MM.1S (cell line): ENCODE data around the gene IFT27.

ENCODE experiments used
- DNase-seq: peaks from one replicate; pipeline ENCODE4 v3.0.0-alpha.2; 2015
- H2AFZ ChIP-seq: fragments of 300-600 bp; sonication (generic); 2 replicates; pipeline ENCODE4 v1.6.0; 2016; ENCODE audit warnings: antibody characterized with exemption, low read length
- H3F3A ChIP-seq: fragments of 300-600 bp; sonication (generic); 2 replicates; pipeline ENCODE4 v1.6.1; 2016; ENCODE audit warnings: mild to moderate bottlenecking, antibody characterized with exemption, low read length, moderate library complexity, mixed read lengths; ENCODE audit not compliant: insufficient read depth
- H3K27ac ChIP-seq: fragments of 300-600 bp; sonication (generic); 2 replicates; pipeline ENCODE4 v1.5.1; 2016; ENCODE audit warnings: mild to moderate bottlenecking, low read length
- H3K27me3 ChIP-seq: fragments of 300-600 bp; sonication (generic); replicated peaks from 2 replicates; pipeline ENCODE4 v1.6.0; 2016; ENCODE audit warnings: low read length; ENCODE audit not compliant: insufficient read depth
- H3K36me3 ChIP-seq: fragments of 300-600 bp; sonication (generic); replicated peaks from 2 replicates; pipeline ENCODE4 v1.6.1; 2016; ENCODE audit warnings: mild to moderate bottlenecking, low read length, mixed read lengths; ENCODE audit not compliant: insufficient read depth
- H3K4me1 ChIP-seq: fragments of 300-600 bp; sonication (generic); 2 replicates; pipeline ENCODE4 v1.6.1; 2016; ENCODE audit warnings: low read length, mixed read lengths
- H3K4me2 ChIP-seq: fragments of 300-600 bp; sonication (generic); 2 replicates; pipeline ENCODE4 v1.6.0; 2016; ENCODE audit warnings: low read depth, low read length
- H3K4me3 ChIP-seq: fragments of 300-600 bp; sonication (generic); 2 replicates; pipeline ENCODE4 v1.5.1; 2016; ENCODE audit warnings: low read length, mixed read lengths
- H3K79me2 ChIP-seq: fragments of 300-600 bp; sonication (generic); 2 replicates; pipeline ENCODE4 v1.6.1; 2016; ENCODE audit warnings: mixed run types, low read length, mixed read lengths
- H3K9ac ChIP-seq: fragments of 300-600 bp; sonication (generic); 2 replicates; pipeline ENCODE4 v1.6.1; 2016; ENCODE audit warnings: low read length, mixed read lengths
- H3K9me2 ChIP-seq: fragments of 300-600 bp; sonication (generic); replicated peaks from 2 replicates; pipeline ENCODE4 v1.6.1; 2016; ENCODE audit warnings: mild to moderate bottlenecking, low read length, mixed read lengths; ENCODE audit not compliant: insufficient read depth
- H3K9me3 ChIP-seq: fragments of 300-600 bp; sonication (generic); replicated peaks from 2 replicates; pipeline ENCODE4 v1.6.1; 2016; ENCODE audit warnings: mild to moderate bottlenecking, low read length, mixed read lengths; ENCODE audit not compliant: insufficient read depth
- H4K20me1 ChIP-seq: fragments of 300-600 bp; sonication (generic); 2 replicates; pipeline ENCODE4 v1.6.1; 2016; ENCODE audit warnings: mild to moderate bottlenecking, low read length, moderate library complexity, mixed read lengths; ENCODE audit not compliant: insufficient read depth
- CTCF ChIP-seq: fragments of 300-600 bp; sonication (generic); IDR thresholded peaks from 2 replicates; pipeline ENCODE4 v1.5.1; 2016; ENCODE audit warnings: antibody characterized with exemption, low read length, mixed read lengths
- EZH2 ChIP-seq: fragments of 300-600 bp; sonication (generic); optimal IDR thresholded peaks from 2 replicates; pipeline ENCODE3; 2017; ENCODE audit warnings: low read depth, mild to moderate bottlenecking, antibody characterized with exemption, low read length, mixed read lengths
- EZH2phosphoT487 ChIP-seq: fragments of 300-600 bp; sonication (generic); IDR thresholded peaks from 2 replicates; pipeline ENCODE4 v1.6.1; 2018; ENCODE audit warnings: antibody characterized with exemption, low read length

The IFT27 gene

GRCh38 chr22:36772451-36772850 lies 3.5 kb downstream of the IFT27 start:
- no peak overlapping the region for H3K27ac ChIP-seq
- H3K4me1 ChIP-seq = peaks cover 11% of the 10 kb centered on the region
- no peaks in the 10 kb centered on the region for H3K9me2 ChIP-seq
- H3K27me3 ChIP-seq = no peaks in the 10 kb centered on the region
- no peak for TF ChIP-seq EZH2
- no peak for TF ChIP-seq EZH2phosphoT487
- no peak for TF ChIP-seq CTCF
- H2AFZ ChIP-seq = no peak overlapping the region
- H3K36me3 ChIP-seq = no peaks in the 10 kb centered on the region
- no peaks in the 10 kb centered on the region for H4K20me1 ChIP-seq
- H3K9me3 ChIP-seq = no peaks in the 10 kb centered on the region
- no peaks in the 10 kb centered on the region for H3F3A ChIP-seq
- no peak for DNase-seq
- no peak overlapping the region for H3K4me2 ChIP-seq
- no peak overlapping the region for H3K9ac ChIP-seq
- H3K4me3 ChIP-seq = no peak overlapping the region
- no peaks in the 10 kb centered on the region; the same call in 1 of the 2 replicates for H3K79me2 ChIP-seq

GRCh38 chr22:36771356-36772063 lies 4.4 kb downstream of the IFT27 start:
- no peaks in the 10 kb centered on the region for H3K36me3 ChIP-seq
- H3K4me3 ChIP-seq = no peak overlapping the region
- no peak for DNase-seq
- H3K27me3 ChIP-seq = no peaks in the 10 kb centered on the region
- H3K9me3 ChIP-seq = no peaks in the 10 kb centered on the region
- no peaks in the 10 kb centered on the region for H4K20me1 ChIP-seq
- H3K79me2 ChIP-seq = no peaks in the 10 kb centered on the region; the same call in 1 of the 2 replicates
- H3K9ac ChIP-seq = no peak overlapping the region
- peaks cover 7% of the 10 kb centered on the region for H3K4me1 ChIP-seq
- H3K27ac ChIP-seq = no peak overlapping the region
- TF ChIP-seq CTCF = no peak
- no peak for TF ChIP-seq EZH2
- TF ChIP-seq EZH2phosphoT487 = no peak
- H3F3A ChIP-seq = no peaks in the 10 kb centered on the region
- no peak overlapping the region for H2AFZ ChIP-seq
- no peak overlapping the region for H3K4me2 ChIP-seq
- no peaks in the 10 kb centered on the region for H3K9me2 ChIP-seq

DNA sequence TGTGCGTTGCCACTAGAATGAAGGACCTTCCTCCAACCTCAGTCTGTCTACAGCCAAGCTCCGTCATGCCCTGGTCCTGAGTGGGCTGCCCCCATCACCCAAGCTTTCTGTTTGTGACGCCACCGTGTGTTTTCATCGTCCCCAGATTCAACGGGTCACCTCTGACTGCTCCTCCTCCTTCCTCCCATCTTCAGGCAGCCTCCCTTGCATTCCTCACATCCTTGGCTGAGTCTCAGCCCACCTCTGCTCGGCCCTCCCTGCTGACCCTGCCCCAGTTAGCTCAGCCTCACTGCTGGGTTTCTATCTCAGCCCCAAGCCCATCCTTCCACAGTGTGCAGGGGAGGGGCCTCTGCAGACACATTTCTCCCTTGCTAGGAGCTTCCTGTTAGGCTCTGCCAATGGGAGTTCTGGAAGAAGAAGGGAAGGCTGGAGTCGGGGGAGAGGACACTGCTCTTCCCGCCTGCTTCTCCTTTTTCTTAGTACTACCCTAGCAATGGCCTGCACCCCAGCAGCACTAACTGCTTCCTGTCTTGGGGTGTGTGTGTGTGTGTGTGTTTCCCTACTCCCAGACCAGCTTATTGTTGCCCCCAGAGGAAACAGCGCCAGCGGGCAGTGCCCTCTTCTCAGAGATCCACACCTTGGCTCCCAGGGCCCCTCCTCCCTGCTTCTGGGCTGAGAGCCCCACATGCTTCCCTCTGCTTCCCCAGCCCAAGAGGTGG lies 5.2 kb downstream of the IFT27 start:
- H3K9ac ChIP-seq = no peak overlapping the region
- H3K9me3 ChIP-seq = no peaks in the 10 kb centered on the region
- H3K27ac ChIP-seq = no peak overlapping the region

More for the DNA sequence above, 5.2 kb downstream of the IFT27 start:
- Histone ChIP-seq H4K20me1 (no peaks in the 10 kb centered on the region), H3K4me1 (peaks cover 6% of the 10 kb centered on the region; the same call in 1 of the 2 replicates), H2AFZ (no peak overlapping the region), H3K4me3 (no peak overlapping the region), H3K9me2 (no peaks in the 10 kb centered on the region), H3K4me2 (no peak overlapping the region), H3F3A (no peaks in the 10 kb centered on the region), H3K36me3 (no peaks in the 10 kb centered on the region), H3K79me2 (no peaks in the 10 kb centered on the region; the same call in 1 of the 2 replicates), H3K27me3 (no peaks in the 10 kb centered on the region)
- TF ChIP-seq EZH2phosphoT487 (no peak), CTCF (no peak), EZH2 (no peak)
- DNase-seq = no peak
